LNCAP (cell line): Measurements from ENCODE around the gene PLSCR3.

Experiments
- CTCF ChIP-seq: fragments of 450-650 bp; IDR thresholded peaks from 2 replicates; pipeline ENCODE4 v1.5.1; 2017; ENCODE audit warnings: mild to moderate bottlenecking

PLSCR3 gene

GRCh38 chr17:7403977-7404736, 9.8 kb upstream of the PLSCR3 start, which contains the start of gene TMEM256:
TMEM256 (minus strand) TSS chr17:7404097; CDS start chr17:7404084, 13 bp downstream.
- no peak for TF ChIP-seq CTCF

- TF ChIP-seq CTCF, result no peak
Observed at GRCh38 chr17:7403727-7403976, 9.3 kb upstream of the PLSCR3 start.

GRCh38 chr17:7403043-7403726, 8.9 kb upstream of the PLSCR3 start:
- no peak for TF ChIP-seq CTCF

- TF ChIP-seq CTCF, result no peak
Observed at GRCh38 chr17:7398612-7399011, 4.3 kb upstream of the PLSCR3 start.

- no peak for TF ChIP-seq CTCF
Observed at GRCh38 chr17:7396147-7396546, 1.8 kb upstream of the PLSCR3 start.

- TF ChIP-seq CTCF, result no peak
Observed at GRCh38 chr17:7393613-7394451, 493 bp downstream of the PLSCR3 start.

- no peak for TF ChIP-seq CTCF
Observed at GRCh38 chr17:7392696-7393612, 1.4 kb downstream of the PLSCR3 start.
